Neural progenitor cell (in vitro differentiated cells): ENCODE measurements around the gene CSNK1G2.

Experiments
- CTCF ChIP-seq: fragments of 200-600 bp; sonication (generic); IDR thresholded peaks from 2 replicates; pipeline ENCODE4 v1.5.1; 2017; ENCODE audit warnings: antibody characterized with exemption, mild to moderate bottlenecking
- EZH2phosphoT487 ChIP-seq: fragments of 200-600 bp; sonication (generic); IDR thresholded peaks from 2 replicates; pipeline ENCODE4 v1.6.1; 2017; ENCODE audit warnings: antibody characterized with exemption

GRCh38 chr19:1959928-1960589 lies 19.1 kb downstream of the CSNK1G2 start:
- no peak for TF ChIP-seq CTCF
- no peak for TF ChIP-seq EZH2phosphoT487
